ENCODE measurements around the gene RNF121. TPM values are rescaled to one million over a fixed set of nuclear protein-coding genes. Genes with fewer than 3 reads are reported as not detected.

The RNF121 gene
- total RNA-seq, 2 donors from 2014 or later: 17.9 to 24.4 TPM

DNA sequence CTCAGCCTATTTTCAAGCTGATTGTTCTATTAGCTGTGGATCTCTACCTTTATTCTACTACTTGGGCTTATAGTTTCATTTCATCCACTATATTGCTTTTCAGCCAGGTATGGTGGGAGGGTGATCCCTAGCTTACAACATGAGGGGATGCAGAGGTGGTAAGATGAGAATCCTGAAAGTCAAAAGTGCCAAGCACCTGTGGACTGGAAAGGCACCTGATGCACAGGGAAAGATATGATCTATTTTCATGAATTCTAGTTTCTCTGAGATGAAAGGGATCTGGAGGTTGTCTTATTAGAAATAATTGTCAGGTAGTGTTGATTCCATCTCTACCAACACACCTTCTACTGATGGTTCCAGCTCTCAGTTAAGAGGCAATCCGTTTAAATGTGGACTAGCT, 48.2 kb downstream of the RNF121 start:
- no peak for ATAC-seq
- no peak overlapping the region for H3K4me3 ChIP-seq
- no peaks in the 10 kb centered on the region for H3K9me3 ChIP-seq
- intact Hi-C loops (cut with DNase I): no loop called here
- H3K4me1 ChIP-seq: no peaks in the 10 kb centered on the region
- H3K27me3 ChIP-seq: no peaks in the 10 kb centered on the region
- H3K27ac ChIP-seq: no peak overlapping the region
- 44 to 56% methylated on average over 1 of the region's 1 CpG for WGBS, 2 donors
- no peak for TF ChIP-seq POLR2A (IDR thresholded peaks at IDR 0.05)
- TF ChIP-seq, protein P1, sequence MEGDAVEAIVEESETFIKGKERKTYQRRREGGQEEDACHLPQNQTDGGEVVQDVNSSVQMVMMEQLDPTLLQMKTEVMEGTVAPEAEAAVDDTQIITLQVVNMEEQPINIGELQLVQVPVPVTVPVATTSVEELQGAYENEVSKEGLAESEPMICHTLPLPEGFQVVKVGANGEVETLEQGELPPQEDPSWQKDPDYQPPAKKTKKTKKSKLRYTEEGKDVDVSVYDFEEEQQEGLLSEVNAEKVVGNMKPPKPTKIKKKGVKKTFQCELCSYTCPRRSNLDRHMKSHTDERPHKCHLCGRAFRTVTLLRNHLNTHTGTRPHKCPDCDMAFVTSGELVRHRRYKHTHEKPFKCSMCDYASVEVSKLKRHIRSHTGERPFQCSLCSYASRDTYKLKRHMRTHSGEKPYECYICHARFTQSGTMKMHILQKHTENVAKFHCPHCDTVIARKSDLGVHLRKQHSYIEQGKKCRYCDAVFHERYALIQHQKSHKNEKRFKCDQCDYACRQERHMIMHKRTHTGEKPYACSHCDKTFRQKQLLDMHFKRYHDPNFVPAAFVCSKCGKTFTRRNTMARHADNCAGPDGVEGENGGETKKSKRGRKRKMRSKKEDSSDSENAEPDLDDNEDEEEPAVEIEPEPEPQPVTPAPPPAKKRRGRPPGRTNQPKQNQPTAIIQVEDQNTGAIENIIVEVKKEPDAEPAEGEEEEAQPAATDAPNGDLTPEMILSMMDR (IDR thresholded peaks at IDR 0.05): no peak
- no peaks in the 10 kb centered on the region for H3K36me3 ChIP-seq (replicated peaks in 1 of 2; ENCODE audit: insufficient read depth in 1 of 2, low read depth in 2 of 2)
- no peak for DNase-seq

DNA sequence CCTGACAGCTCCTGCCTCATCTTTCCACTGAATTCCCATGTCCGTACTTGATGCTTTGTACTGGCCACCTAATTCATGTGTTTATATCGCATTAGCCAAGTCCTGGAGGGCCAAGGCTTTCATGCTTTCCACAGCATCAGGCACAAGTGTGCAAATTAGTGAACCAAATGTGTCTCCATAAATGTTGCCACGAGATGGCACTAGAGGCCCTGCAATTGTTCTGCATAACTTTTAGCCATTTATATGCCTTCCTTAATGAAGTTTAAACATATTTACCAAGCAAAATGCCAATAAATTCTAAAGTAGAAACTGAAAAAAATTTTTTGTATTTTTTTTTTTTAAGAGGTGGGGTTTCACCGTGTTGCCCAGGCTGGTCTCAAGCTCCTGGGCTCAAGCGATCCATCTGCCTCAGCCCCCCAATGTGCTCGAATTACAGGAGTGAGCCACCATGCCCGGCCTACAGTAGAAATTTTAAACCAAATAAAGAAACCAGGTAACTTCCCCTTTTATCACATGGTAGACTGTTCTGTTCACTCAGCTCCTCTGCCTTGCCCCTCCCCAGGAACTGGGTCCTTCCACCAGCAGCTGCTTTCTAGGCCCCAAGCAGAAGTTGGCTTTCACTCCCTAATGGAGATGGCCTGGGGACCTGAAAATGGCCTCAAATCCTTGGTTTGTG, 49.0 kb downstream of the RNF121 start:
- intact Hi-C loops (cut with DNase I): no loop called here
- peak; percentile 70 for ATAC-seq

DNA sequence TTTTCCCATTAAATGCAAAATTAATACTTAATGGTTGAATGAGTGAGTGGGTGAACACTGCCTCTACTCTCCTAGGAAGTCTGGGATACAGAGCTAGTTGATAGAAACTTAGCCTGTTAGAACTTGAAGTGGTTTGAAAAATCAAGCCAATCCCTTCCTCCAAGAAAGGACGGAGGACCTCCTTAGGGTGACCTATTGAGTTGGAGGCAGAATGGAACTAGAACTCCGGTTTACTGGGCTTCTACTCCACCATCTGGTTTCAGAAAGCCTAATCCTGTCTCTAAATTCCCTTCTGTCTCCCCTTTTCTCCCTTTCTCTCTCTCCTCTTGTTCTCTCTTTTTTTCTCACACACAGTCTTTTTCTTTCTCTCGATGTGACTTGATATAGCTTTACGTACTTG, 50.2 kb downstream of the RNF121 start:
- Histone ChIP-seq H3K4me1 (no peaks in the 10 kb centered on the region), H3K9me3 (no peaks in the 10 kb centered on the region), H3K27me3 (no peaks in the 10 kb centered on the region), H3K36me3 (replicated peaks in 1 of 2; ENCODE audit: insufficient read depth in 1 of 2, low read depth in 2 of 2) (no peaks in the 10 kb centered on the region), H3K4me3 (no peak overlapping the region), H3K27ac (no peak overlapping the region)
- ATAC-seq: no peak
- no peak for DNase-seq
- TF ChIP-seq, protein P1 (IDR thresholded peaks at IDR 0.05): no peak
- no peak for TF ChIP-seq POLR2A (IDR thresholded peaks at IDR 0.05)
- WGBS, 2 donors: 93 to 94% methylated on average over 4 of the region's 4 CpGs
- intact Hi-C loops (cut with DNase I): no loop called here

More for the DNA sequence above, 49.0 kb downstream of the RNF121 start:
- Histone ChIP-seq H3K9me3 (no peaks in the 10 kb centered on the region), H3K4me3 (no peak overlapping the region), H3K4me1 (no peaks in the 10 kb centered on the region), H3K27me3 (no peaks in the 10 kb centered on the region), H3K27ac (no peak overlapping the region), H3K36me3 (replicated peaks in 1 of 2; ENCODE audit: insufficient read depth in 1 of 2, low read depth in 2 of 2) (no peaks in the 10 kb centered on the region)
- WGBS, 2 donors: 37 to 46% methylated on average over 7 of the region's 7 CpGs
- peak; percentile 51 to 69 (median 68) for DNase-seq
- TF ChIP-seq POLR2A (IDR thresholded peaks at IDR 0.05): no peak
- TF ChIP-seq, protein P1 (IDR thresholded peaks at IDR 0.05): peak; percentile 37 to 78 (median 68)

DNA sequence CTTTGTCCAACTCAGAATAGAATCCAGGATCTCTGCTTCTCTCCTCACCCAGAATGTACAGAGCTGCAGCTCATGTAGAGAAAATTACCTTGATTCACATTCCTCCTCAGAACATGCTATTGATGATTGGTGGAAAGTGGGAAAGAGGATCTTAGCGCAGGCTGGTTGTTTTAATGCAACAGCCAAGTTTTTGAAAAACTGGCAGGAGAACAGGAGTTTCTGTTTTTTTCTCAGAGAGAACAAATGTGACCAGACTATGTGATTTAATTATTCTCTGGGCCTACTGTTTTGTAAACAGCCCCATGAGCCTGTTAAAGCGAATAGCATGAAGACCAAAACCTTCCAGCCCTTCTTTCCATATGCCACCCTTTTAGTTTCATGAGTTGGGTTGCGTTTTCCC, 50.8 kb downstream of the RNF121 start:
- no peak overlapping the region for H3K4me3 ChIP-seq
- no peaks in the 10 kb centered on the region for H3K27me3 ChIP-seq
- DNase-seq (no peak), ATAC-seq (no peak)
- WGBS, 2 donors: 90 to 91% methylated on average over 3 of the region's 3 CpGs
- H3K27ac ChIP-seq: no peak overlapping the region
- H3K4me1 ChIP-seq: no peaks in the 10 kb centered on the region
- TF ChIP-seq, protein P1 (IDR thresholded peaks at IDR 0.05): no peak
- TF ChIP-seq POLR2A (IDR thresholded peaks at IDR 0.05): no peak
- H3K36me3 ChIP-seq (replicated peaks in 1 of 2; ENCODE audit: insufficient read depth in 1 of 2, low read depth in 2 of 2): no peaks in the 10 kb centered on the region
- intact Hi-C loops (cut with DNase I): no loop called here
- H3K9me3 ChIP-seq: no peaks in the 10 kb centered on the region

DNA sequence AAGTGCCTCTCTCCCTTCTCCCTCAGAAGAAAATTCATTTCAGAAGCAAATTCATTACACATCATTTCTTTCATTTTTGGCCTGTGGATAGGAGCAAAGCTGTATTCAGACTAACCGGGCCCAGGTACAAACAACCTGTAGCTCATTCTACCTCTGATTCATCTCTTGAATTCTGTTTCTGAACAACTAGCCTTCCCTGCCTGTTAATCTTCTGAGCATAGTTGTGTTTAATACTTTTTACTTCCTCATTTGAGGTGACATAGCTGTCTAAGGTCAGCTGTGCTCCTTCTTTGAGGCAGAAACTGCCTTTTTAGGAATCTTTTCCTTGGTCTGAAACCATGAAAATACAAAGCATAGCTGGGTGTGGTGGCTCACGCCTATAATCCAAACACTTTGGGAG, 57.3 kb downstream of the RNF121 start:
- Histone ChIP-seq H3K27me3 (no peaks in the 10 kb centered on the region), H3K4me3 (no peak overlapping the region), H3K9me3 (no peaks in the 10 kb centered on the region), H3K27ac (no peak overlapping the region), H3K36me3 (replicated peaks in 1 of 2; ENCODE audit: insufficient read depth in 1 of 2, low read depth in 2 of 2) (peaks cover 0 to 4% of the 10 kb centered on the region in 2 donors), H3K4me1 (no peaks in the 10 kb centered on the region)
- TF ChIP-seq, protein P1 (IDR thresholded peaks at IDR 0.05): no peak
- no peak for TF ChIP-seq POLR2A (IDR thresholded peaks at IDR 0.05)
- intact Hi-C loops (cut with DNase I): no loop called here
- whole genome bisulfite sequencing, 2 donors: 74 to 100% methylated on average over 2 of the region's 2 CpGs
- DNase-seq (no peak), ATAC-seq (no peak)
